Spleen (tissue), 7 donors: Measurements from ENCODE around the gene SEC61A1.

Experiments
- POLR2A ChIP-seq, 3 donors: fragments of 450-650 bp; IDR thresholded peaks; one replicate each; pipeline ENCODE4 v1.5.1; 2017; ENCODE audit warnings: antibody characterized with exemption in 3 of 3, mild to moderate bottlenecking in 1 of 3
- POLR2AphosphoS5 ChIP-seq, 3 donors: sonication (generic); formaldehyde crosslinking; IDR thresholded peaks; one replicate each; pipeline ENCODE4 v1.5.1; 2017; ENCODE audit warnings: antibody characterized with exemption in 3 of 3
- TF ChIP-seq, protein P1 (sequence below), 11 experiments: fragments of 200-600 bp in 7 of 11; fragments of 450-650 bp in 4 of 11; sonication (generic) in 4 of 11; IDR thresholded peaks in 8 of 11; conservative IDR thresholded peaks in 3 of 11; 1 replicate in 7 of 11; 2 replicates in 4 of 11; pipeline versions ENCODE4 v1.4.0 to v1.8.0; 2016 to 2021; ENCODE audit warnings: antibody characterized with exemption in 11 of 11, inconsistent platforms in 4 of 11, mild to moderate bottlenecking in 1 of 11
- donor health status: DM: no; HTN: no; CAD: no; lungs with moderate emphysema.
- donor health status: DM: no; HTN: no; CAD: no.
- donor health status: DM: no; HTN: no; CAD: no.

DNA sequence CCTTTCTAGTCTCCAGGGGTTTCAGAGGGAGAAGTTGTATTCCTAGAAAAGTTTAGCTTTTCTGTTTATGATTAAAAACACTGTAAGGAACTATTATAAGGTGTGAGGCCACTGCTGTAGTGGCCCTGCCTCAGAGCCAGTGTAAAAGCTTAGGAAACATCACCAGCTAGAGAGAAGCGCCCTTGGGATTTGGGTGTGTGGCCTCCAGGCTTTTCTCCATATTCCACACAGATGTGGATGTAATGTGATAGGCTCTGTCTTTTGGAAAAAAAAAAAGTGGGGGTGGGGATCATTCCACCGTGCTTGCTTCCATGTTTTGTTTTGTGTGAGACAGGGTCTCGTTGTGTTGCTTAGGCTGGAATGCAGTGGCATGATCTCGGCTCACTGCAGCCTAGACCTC lies 13.9 kb downstream of the SEC61A1 start:
- TF ChIP-seq POLR2AphosphoS5 (IDR thresholded peaks at IDR 0.05) (no peak), POLR2A (IDR thresholded peaks at IDR 0.05) (no peak)
- TF ChIP-seq, protein P1, sequence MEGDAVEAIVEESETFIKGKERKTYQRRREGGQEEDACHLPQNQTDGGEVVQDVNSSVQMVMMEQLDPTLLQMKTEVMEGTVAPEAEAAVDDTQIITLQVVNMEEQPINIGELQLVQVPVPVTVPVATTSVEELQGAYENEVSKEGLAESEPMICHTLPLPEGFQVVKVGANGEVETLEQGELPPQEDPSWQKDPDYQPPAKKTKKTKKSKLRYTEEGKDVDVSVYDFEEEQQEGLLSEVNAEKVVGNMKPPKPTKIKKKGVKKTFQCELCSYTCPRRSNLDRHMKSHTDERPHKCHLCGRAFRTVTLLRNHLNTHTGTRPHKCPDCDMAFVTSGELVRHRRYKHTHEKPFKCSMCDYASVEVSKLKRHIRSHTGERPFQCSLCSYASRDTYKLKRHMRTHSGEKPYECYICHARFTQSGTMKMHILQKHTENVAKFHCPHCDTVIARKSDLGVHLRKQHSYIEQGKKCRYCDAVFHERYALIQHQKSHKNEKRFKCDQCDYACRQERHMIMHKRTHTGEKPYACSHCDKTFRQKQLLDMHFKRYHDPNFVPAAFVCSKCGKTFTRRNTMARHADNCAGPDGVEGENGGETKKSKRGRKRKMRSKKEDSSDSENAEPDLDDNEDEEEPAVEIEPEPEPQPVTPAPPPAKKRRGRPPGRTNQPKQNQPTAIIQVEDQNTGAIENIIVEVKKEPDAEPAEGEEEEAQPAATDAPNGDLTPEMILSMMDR (IDR thresholded peaks at IDR 0.05 in 8 of 11, conservative IDR thresholded peaks at IDR 0.05 in 3 of 11) = no peak
